K562 (cell line): ENCODE measurements around the gene PDCL3. TPM values are rescaled to one million over a fixed set of nuclear protein-coding genes. Genes with fewer than 3 reads are reported as not detected.

Experiments
- ATAC-seq: fragments of 200-7000 bp; cut with Tn5 transposase; 3 replicates; pipeline ENCODE4 v1.9.1; 2020; ENCODE audit warnings: moderate library complexity
- BruUV-seq: library from RNA; stranded (reverse); fragments of 400-500 nt; replicated peaks from 2 replicates; lab custom pipeline; 2021; lab: Mats Ljungman, UMichigan
- CTCF ChIA-PET: fragments of 300-600 bp; formaldehyde crosslinking; extraction: SDS; loops from one replicate; lab custom pipeline; 2021; ENCODE audit warnings: low intra/inter-chr PET ratio; lab: Yijun Ruan, JAX
- POLR2A ChIA-PET: fragments of 300-600, 350-650 bp; sonication (Branson Sonifier 250); formaldehyde crosslinking; extraction: SDS; loops from one replicate; lab custom pipeline; 2021; ENCODE audit warnings: antibody characterized with exemption, inconsistent platforms; lab: Yijun Ruan, JAX
- DNase-seq, 4 experiments: peaks; one replicate each; pipeline versions ENCODE4 v3.0.0 to v3.0.0-alpha.2; 2011 to 2018; ENCODE audit warnings: low spot score in 3 of 4, mixed read lengths in 3 of 4; ENCODE audit errors: extremely low read depth in 1 of 4
- FAIRE-seq: peaks from 2 replicates; lab custom pipeline; 2011; peaks lifted over from hg19 to GRCh38; lab: Jason Lieb, UNC
- H2AFZ ChIP-seq: 2 replicates; pipeline ENCODE4 v1.6.0; 2011; ENCODE audit warnings: low read depth, low read length, control low read depth, inconsistent platforms
- H3K27ac ChIP-seq: fragments of 200-600 bp; 3 replicates; pipeline ENCODE4 v1.8.0; 2011; ENCODE audit warnings: low read depth, mild to moderate bottlenecking, control low read depth, inconsistent platforms, low read length, moderate library complexity, mixed read lengths; ENCODE audit errors: extremely low read depth
- H3K27me3 ChIP-seq, 2 experiments: fragments of 300-600 bp in 1 of 2; 2 replicates in 1 of 2; 3 replicates in 1 of 2; pipeline versions ENCODE4 v1.6.0 to v1.8.0; 2011; ENCODE audit warnings: inconsistent platforms in 2 of 2, low read length in 2 of 2, mild to moderate bottlenecking in 1 of 2, mixed read lengths in 1 of 2, moderate library complexity in 1 of 2; ENCODE audit not compliant: control insufficient read depth in 2 of 2, insufficient read depth in 2 of 2
- H3K36me3 ChIP-seq: fragments of 300-600 bp; 3 replicates; pipeline ENCODE4 v1.8.0; 2011; ENCODE audit warnings: mild to moderate bottlenecking, low read length, inconsistent platforms; ENCODE audit not compliant: control insufficient read depth, insufficient read depth
- H3K4me1 ChIP-seq, 2 experiments: fragments of 200-600 bp in 1 of 2; replicated peaks in 1 of 2; 2 replicates in 1 of 2; 3 replicates in 1 of 2; pipeline versions ENCODE4 v1.5.1 to v1.8.0; 2011; ENCODE audit warnings: inconsistent platforms in 2 of 2, low read length in 2 of 2, mild to moderate bottlenecking in 1 of 2, mixed read lengths in 1 of 2, moderate library complexity in 1 of 2; ENCODE audit not compliant: control insufficient read depth in 2 of 2, insufficient read depth in 2 of 2
- H3K4me2 ChIP-seq: 2 replicates; pipeline ENCODE4 v1.6.1; 2011; ENCODE audit warnings: low read length, control low read depth, inconsistent platforms, mixed read lengths; ENCODE audit not compliant: insufficient read depth
- H3K4me3 ChIP-seq: fragments of 200-600 bp; sonication (generic), shearing (Covaris generic); 2 replicates; pipeline ENCODE4 v1.5.1; 2016; ENCODE audit warnings: control low read depth, inconsistent platforms
- H3K79me2 ChIP-seq: fragments of 200-600 bp; 3 replicates; pipeline ENCODE4 v1.8.0; 2011; ENCODE audit warnings: low read length, inconsistent platforms; ENCODE audit not compliant: control insufficient read depth, insufficient read depth
- H3K9ac ChIP-seq, 2 experiments: 2 replicates each; pipeline versions ENCODE4 v1.6.0 to v1.6.1; 2011; ENCODE audit warnings: low read depth in 2 of 2, low read length in 2 of 2, control low read depth in 1 of 2, inconsistent platforms in 1 of 2, mild to moderate bottlenecking in 1 of 2, mixed read lengths in 1 of 2; ENCODE audit not compliant: insufficient read depth in 1 of 2
- H3K9me1 ChIP-seq: one replicate; pipeline ENCODE4 v1.6.0; 2011; ENCODE audit warnings: inconsistent platforms, mild to moderate bottlenecking, low read length, moderate library complexity; ENCODE audit not compliant: control insufficient read depth, insufficient read depth
- H3K9me3 ChIP-seq: replicated peaks from 2 replicates; pipeline ENCODE4 v1.5.1; 2011; ENCODE audit warnings: low read depth, low read length, inconsistent platforms; ENCODE audit not compliant: control insufficient read depth, insufficient read depth
- H4K20me1 ChIP-seq: replicated peaks from 2 replicates; pipeline ENCODE4 v1.6.1; 2011; ENCODE audit warnings: low read length, inconsistent platforms, mixed read lengths; ENCODE audit not compliant: control insufficient read depth, insufficient read depth
- CBX1 ChIP-seq: sonication (generic); IDR thresholded peaks from 2 replicates; pipeline ENCODE4 v1.6.1; 2016; ENCODE audit warnings: antibody characterized with exemption, low read depth, mild to moderate bottlenecking
- CHCHD3 ChIP-seq: fragments of 250-450 bp; sonication (Bioruptor Pico); IDR thresholded peaks from 2 replicates; pipeline ENCODE4 v2.1.2; 2022; ENCODE audit warnings: mild to moderate bottlenecking
- CLOCK ChIP-seq: fragments of 250-450 bp; sonication (Bioruptor Pico); IDR thresholded peaks from 2 replicates; pipeline ENCODE4 v1.4.0; 2020; ENCODE audit warnings: mild to moderate bottlenecking, moderate library complexity, borderline replicate concordance
- CREB5 ChIP-seq: fragments of 250-450 bp; sonication (Bioruptor Pico); IDR thresholded peaks from 2 replicates; pipeline ENCODE4 v1.5.0; 2020; ENCODE audit warnings: mild to moderate bottlenecking
- KLF13 ChIP-seq: fragments of 450-650 bp; IDR thresholded peaks from 2 replicates; pipeline ENCODE4 v1.6.1; 2016; ENCODE audit warnings: missing genetic modification characterization, low read depth, mild to moderate bottlenecking, missing compliant biosample characterization, moderate library complexity, borderline replicate concordance
- NUFIP1 ChIP-seq: fragments of 450-650 bp; IDR thresholded peaks from 2 replicates; pipeline ENCODE4 v1.6.1; 2018; ENCODE audit not compliant: partially characterized antibody
- PKNOX1 ChIP-seq: fragments of 450-650 bp; IDR thresholded peaks from 2 replicates; pipeline ENCODE4 v1.6.1; 2016
- SMARCE1 ChIP-seq: fragments of 450-650 bp; IDR thresholded peaks from 2 replicates; pipeline ENCODE4 v1.7.1; 2016; ENCODE audit warnings: mild to moderate bottlenecking
- SPI1 ChIP-seq: IDR thresholded peaks from 2 replicates; pipeline ENCODE4 v1.6.1; 2011; ENCODE audit warnings: low read depth, low read length, control low read depth, borderline replicate concordance
- ZBTB33 ChIP-seq: sonication (generic); formaldehyde crosslinking; IDR thresholded peaks from 2 replicates; pipeline ENCODE4 v1.8.1; 2023; ENCODE audit warnings: mild to moderate bottlenecking, missing genetic modification reagents
- ZNF395 ChIP-seq: fragments of 200-800 bp; sonication (Bioruptor generic); IDR thresholded peaks from 2 replicates; pipeline ENCODE4 v1.6.1; 2017; ENCODE audit warnings: missing genetic modification characterization, missing compliant biosample characterization
- ZNF589 ChIP-seq: fragments of 200-800 bp; sonication (Bioruptor generic); IDR thresholded peaks from 2 replicates; pipeline ENCODE4 v1.6.1; 2016; ENCODE audit warnings: low read depth, missing genetic modification characterization, missing compliant biosample characterization
- ZNF707 ChIP-seq: fragments of 250-450 bp; sonication (Bioruptor Pico); conservative IDR thresholded peaks from 2 replicates; pipeline ENCODE4 v1.8.0; 2022; ENCODE audit warnings: inconsistent platforms, mild to moderate bottlenecking, moderate library complexity
- WGBS: fragments of 100-300 bp; shearing (Covaris generic); methylation state at CpG from one replicate; pipeline ENCODE4 v1.1.6; 2016; ENCODE audit warnings: low coverage, mixed read lengths; ENCODE audit not compliant: insufficient coverage; ENCODE audit errors: missing lambda C conversion rate; 5-methylcytosine and 5-hydroxymethylcytosine counted together
- in situ Hi-C: fragments of 300-500 bp; cut with MboI; formaldehyde crosslinking; loops from 4 replicates; pipeline ENCODE4 v1.15.0; 2018; ENCODE audit warnings: inconsistent platforms, mixed read lengths
- intact Hi-C: fragments of 100-400 bp; cut with micrococcal nuclease; formaldehyde crosslinking; loops from 2 replicates; pipeline ENCODE4 v1.14.2; 2022
- polyA plus RNA-seq, 8 experiments: library from polyadenylated mRNA; depleted of rRNA in 4 of 8; stranded (reverse) in 5 of 8; unstranded in 3 of 8; fragments of >200 nt; fragmentation: Nextera tagmentation in 2 of 8; fragmentation: Illumina TruSeq in 1 of 8; extraction: Ambion mirVana in 2 of 8; extraction: Trizol in 1 of 8; gene quantifications; 2 replicates each; pipeline versions ENCODE4 v1.2.1 to v1.2.3, GENCODE V29; 2011 to 2014; ENCODE audit warnings: inconsistent platforms in 1 of 8, missing spikeins in 1 of 8
- total RNA-seq, 7 experiments: library from RNA; depleted of rRNA in 6 of 7; stranded (reverse); fragments of >200 nt in 6 of 7; fragmentation: Illumina TruSeq in 2 of 7; extraction: Trizol in 2 of 7; gene quantifications; 2 replicates each; pipeline versions ENCODE4 v1.2.1 to v1.2.3, GENCODE V29; 2011 to 2021; ENCODE audit warnings: low replicate concordance in 1 of 7

Gene PDCL3
- total and polyA plus RNA-seq, 9 of the 15 experiments (the other 6 are each of a cell fraction or from before 2014, with no cell fraction given), result 16.6 to 76.7 (median 26.9) TPM

- Histone ChIP-seq H3K9me1 (no peaks in the 10 kb centered on the region), H3K79me2 (no peaks in the 10 kb centered on the region), H3K9ac (no peak overlapping the region), H3K27ac (no peak overlapping the region), H3K27me3 (no peaks in the 10 kb centered on the region), H3K9me3 (no peaks in the 10 kb centered on the region), H3K4me3 (no peak overlapping the region), H3K4me1 (peaks cover 3 to 4% of the 10 kb centered on the region in 2 experiments; a peak in 2 of 5 replicates), H3K4me2 (no peak overlapping the region), H3K36me3 (no peaks in the 10 kb centered on the region), H2AFZ (peak overlapping the region; percentile 64), H4K20me1 (no peaks in the 10 kb centered on the region)
- WGBS, result 35% methylated on average over 10 of the region's 10 CpGs
- BruUV-seq, result no TSS peak
- CTCF ChIA-PET, result no interaction called here
- ATAC-seq (peak; percentile 54; the same call in 1 of the 3 replicates), FAIRE-seq (no peak), DNase-seq (peak in 1 of 4 experiments; percentile 22)
- POLR2A ChIA-PET, result no interaction called here
- intact Hi-C loops, result no loop called here
- in situ Hi-C loops, result no loop called here
- TF ChIP-seq ZNF395 (CRISPR knock-in tag) (no peak), NUFIP1 (no peak), CREB5 (CRISPR knock-in tag) (no peak), PKNOX1 (no peak), CHCHD3 (CRISPR knock-in tag) (no peak), CBX1 (0 out of 2 replicates have a peak, but pooled peaks have one; percentile 34), ZBTB33 (peak; percentile 81), ZNF589 (CRISPR knock-in tag) (no peak), SPI1 (peak; percentile 97), KLF13 (tag) (no peak), CLOCK (no peak), ZNF707 (CRISPR knock-in tag) (no peak), SMARCE1 (no peak)
Observed at GRCh38 chr2:100554798-100555407, 7.9 kb upstream of the PDCL3 start.
